ENCODE results near the gene ANO10.

Gene ANO10

DNA sequence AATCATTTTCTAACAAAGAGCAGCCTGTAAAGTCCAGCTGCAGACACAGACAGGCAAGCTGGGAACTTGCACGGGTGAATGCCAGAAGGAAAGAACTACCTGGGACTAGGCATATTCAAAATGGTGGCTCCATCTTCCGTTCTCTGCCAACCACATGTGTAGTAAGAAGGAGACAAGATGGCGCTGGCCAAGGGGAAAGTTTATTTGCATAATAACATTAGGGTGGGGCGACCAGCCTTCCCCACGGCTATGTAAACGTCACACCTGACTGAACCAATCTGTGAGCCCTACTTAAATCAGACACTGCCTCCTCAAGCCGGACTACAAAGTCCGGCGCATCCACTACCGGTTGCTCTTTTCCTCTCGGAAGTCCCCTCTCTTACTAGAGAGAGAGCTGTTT is 204.7 kb downstream of the ANO10 start:
- in situ Hi-C loops (cut with MboI; ENCODE audit: low sequenced_read_pairs, unreplicated experiment), result no loop called here
- no peak for DNase-seq (ENCODE audit: low spot score)
- TF ChIP-seq, protein P1, sequence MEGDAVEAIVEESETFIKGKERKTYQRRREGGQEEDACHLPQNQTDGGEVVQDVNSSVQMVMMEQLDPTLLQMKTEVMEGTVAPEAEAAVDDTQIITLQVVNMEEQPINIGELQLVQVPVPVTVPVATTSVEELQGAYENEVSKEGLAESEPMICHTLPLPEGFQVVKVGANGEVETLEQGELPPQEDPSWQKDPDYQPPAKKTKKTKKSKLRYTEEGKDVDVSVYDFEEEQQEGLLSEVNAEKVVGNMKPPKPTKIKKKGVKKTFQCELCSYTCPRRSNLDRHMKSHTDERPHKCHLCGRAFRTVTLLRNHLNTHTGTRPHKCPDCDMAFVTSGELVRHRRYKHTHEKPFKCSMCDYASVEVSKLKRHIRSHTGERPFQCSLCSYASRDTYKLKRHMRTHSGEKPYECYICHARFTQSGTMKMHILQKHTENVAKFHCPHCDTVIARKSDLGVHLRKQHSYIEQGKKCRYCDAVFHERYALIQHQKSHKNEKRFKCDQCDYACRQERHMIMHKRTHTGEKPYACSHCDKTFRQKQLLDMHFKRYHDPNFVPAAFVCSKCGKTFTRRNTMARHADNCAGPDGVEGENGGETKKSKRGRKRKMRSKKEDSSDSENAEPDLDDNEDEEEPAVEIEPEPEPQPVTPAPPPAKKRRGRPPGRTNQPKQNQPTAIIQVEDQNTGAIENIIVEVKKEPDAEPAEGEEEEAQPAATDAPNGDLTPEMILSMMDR (IDR thresholded peaks at IDR 0.05; ENCODE audit: borderline replicate concordance, control extremely low read depth, extremely low read depth, insufficient read depth, missing control alignments), result no peak

DNA sequence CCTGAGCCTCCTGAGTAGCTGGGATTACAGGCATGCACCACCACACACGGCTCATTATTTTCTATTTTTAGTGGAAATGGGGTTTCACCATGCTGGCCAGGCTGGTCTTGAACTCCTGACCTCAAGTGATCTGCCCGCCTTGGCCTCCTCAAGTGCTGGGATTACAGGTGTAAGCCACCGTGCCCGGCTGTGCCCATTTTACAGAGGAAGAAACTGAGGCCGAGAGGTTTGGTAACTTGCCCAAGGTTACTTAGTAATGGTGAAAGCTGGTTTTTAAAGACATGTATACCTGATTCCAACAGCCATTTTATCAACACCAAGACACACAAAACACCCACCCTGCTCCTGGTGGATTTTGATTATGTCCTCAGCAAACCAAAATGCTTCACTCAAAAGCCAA is 206.7 kb downstream of the ANO10 start:
- no peak for DNase-seq (ENCODE audit: low spot score)
- in situ Hi-C loops (cut with MboI; ENCODE audit: low sequenced_read_pairs, unreplicated experiment), result no loop called here
- TF ChIP-seq, protein P1 (IDR thresholded peaks at IDR 0.05; ENCODE audit: borderline replicate concordance, control extremely low read depth, extremely low read depth, insufficient read depth, missing control alignments), result no peak

DNA sequence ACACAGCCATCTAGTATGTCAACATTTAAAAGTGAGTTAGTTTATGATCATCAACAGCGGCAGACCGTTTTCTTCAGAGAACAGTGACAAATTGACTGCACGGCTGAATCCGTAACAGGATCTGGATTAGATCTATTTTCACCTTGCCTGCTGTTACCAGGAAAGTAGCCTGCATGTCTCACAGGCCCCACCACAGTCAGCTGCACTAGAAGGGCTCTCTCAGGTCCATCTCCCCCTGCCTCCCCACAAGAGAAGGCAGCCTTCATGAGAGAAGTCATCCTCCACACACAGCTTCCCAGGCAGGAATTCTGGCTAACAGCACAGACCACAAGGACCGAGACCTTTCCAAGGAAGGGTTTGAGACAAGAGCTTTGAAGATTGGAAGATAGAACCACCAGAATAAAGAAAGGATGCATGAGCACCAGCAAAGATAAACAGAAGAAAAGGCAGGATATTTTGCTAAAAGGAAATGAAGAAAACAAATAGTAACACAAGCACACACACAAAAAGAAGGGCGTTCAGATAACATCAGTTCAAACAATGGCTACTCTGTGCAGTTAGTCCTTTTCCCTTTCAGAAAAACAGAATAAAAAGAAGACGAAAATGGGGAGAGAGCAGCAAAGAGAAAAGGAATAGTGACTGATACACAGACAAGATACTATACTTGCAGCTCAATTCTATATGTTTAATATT is 208.0 kb downstream of the ANO10 start:
- TF ChIP-seq, protein P1 (IDR thresholded peaks at IDR 0.05; ENCODE audit: borderline replicate concordance, control extremely low read depth, extremely low read depth, insufficient read depth, missing control alignments), result no peak
- no peak for DNase-seq (ENCODE audit: low spot score)
- in situ Hi-C loops (cut with MboI; ENCODE audit: low sequenced_read_pairs, unreplicated experiment), result no loop called here

DNA sequence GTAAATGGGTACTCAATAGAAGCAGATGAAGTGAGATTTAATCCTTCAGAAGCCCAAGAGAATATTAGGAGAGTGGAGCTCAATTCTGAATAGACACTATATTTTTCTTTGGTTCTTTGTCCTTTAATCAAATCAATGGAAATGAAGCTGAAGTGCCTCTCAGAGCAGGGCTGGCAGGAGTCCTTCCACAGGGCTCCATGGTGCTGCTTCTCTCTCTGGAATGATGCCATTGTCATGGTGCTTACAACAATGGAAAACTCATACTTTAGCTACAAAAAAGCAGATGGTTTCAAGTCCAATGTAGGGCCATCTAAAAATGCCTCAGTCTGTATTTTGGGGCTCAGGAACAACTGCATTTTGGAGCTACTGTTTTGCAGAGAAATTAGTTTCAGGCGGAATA is 210.4 kb downstream of the ANO10 start:
- TF ChIP-seq, protein P1 (IDR thresholded peaks at IDR 0.05; ENCODE audit: borderline replicate concordance, control extremely low read depth, extremely low read depth, insufficient read depth, missing control alignments), result no peak
- in situ Hi-C loops (cut with MboI; ENCODE audit: low sequenced_read_pairs, unreplicated experiment), result no loop called here
- DNase-seq (ENCODE audit: low spot score), result no peak

DNA sequence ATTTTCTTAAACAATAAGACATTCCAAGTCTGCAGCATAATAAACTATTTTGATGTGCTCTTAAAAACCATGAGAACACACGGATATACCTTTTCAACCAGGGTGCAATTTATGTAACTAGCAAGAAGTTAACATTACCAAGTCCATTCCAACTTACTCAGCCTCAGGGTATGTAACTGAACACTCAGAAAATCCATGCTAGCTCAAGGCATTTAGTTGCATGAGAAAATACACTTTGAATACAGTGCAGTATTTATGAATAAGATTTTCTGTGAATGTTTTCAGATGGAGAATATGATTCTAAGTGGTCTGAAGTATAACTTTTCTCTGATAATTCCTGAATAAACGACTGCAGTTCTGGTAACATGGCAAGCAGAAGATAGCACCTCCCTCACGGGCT is 211.2 kb downstream of the ANO10 start:
- TF ChIP-seq, protein P1 (IDR thresholded peaks at IDR 0.05; ENCODE audit: borderline replicate concordance, control extremely low read depth, extremely low read depth, insufficient read depth, missing control alignments), result no peak
- DNase-seq (ENCODE audit: low spot score), result no peak
- in situ Hi-C loops (cut with MboI; ENCODE audit: low sequenced_read_pairs, unreplicated experiment), result no loop called here

DNA sequence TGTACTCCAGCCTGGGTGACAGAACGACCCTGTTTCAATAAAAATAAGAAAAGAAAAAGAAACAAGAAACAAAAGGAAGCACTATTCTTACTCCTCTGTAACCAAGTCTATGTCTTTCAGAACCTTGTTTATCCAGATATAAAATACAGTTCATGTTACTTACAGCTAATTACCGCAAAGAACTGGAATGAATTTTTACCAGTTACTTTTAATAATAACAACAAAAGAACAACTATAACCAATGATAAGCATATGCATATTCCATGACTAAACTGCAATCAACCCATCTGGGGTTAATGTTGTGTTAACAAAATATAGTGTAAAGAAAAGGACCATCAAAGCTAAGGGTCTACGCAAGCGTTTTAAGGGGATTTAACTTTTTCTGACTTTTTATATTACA is 212.3 kb downstream of the ANO10 start:
- DNase-seq (ENCODE audit: low spot score), result no peak
- TF ChIP-seq, protein P1 (IDR thresholded peaks at IDR 0.05; ENCODE audit: borderline replicate concordance, control extremely low read depth, extremely low read depth, insufficient read depth, missing control alignments), result no peak
- in situ Hi-C loops (cut with MboI; ENCODE audit: low sequenced_read_pairs, unreplicated experiment), result no loop called here
